Sigmoid colon (tissue), 7 donors: ENCODE measurements around the gene CD300A. TPM values are rescaled to one million over a fixed set of nuclear protein-coding genes. Genes with fewer than 3 reads are reported as not detected.

Source experiments
- DNase-seq: peaks from one replicate; pipeline ENCODE4 v3.0.0-alpha.2; 2019
- H3K27ac ChIP-seq, 4 donors: fragments of 200-600 bp; sonication (generic); one replicate each; pipeline ENCODE4 v1.5.1; 2016 to 2019; ENCODE audit warnings: mild to moderate bottlenecking in 1 of 4
- H3K27me3 ChIP-seq, 3 donors: fragments of 200-600 bp; sonication (generic); one replicate each; pipeline ENCODE4 v1.5.1; 2019; ENCODE audit warnings: mild to moderate bottlenecking in 1 of 3
- H3K36me3 ChIP-seq, 4 donors: fragments of 200-600 bp; sonication (generic); one replicate each; pipeline ENCODE4 v1.5.1; 2016 to 2019
- H3K4me1 ChIP-seq, 4 donors: fragments of 200-600 bp; sonication (generic); one replicate each; pipeline ENCODE4 v1.5.1; 2017 to 2019
- H3K4me3 ChIP-seq, 4 donors: fragments of 200-600 bp; sonication (generic); one replicate each; pipeline ENCODE4 v1.5.1; 2017 to 2019; ENCODE audit warnings: mild to moderate bottlenecking in 2 of 4, moderate library complexity in 1 of 4
- H3K9me3 ChIP-seq, 4 donors: fragments of 200-600 bp in 3 of 4; sonication (generic) in 3 of 4; one replicate each; pipeline versions ENCODE4 v1.5.1 to v1.6.1; 2013 to 2019
- EP300 ChIP-seq, 4 donors: sonication (generic); formaldehyde crosslinking; IDR thresholded peaks; one replicate each; pipeline ENCODE4 v1.6.1; 2017; ENCODE audit warnings: antibody characterized with exemption in 4 of 4
- POLR2A ChIP-seq, 2 donors: fragments of 450-650 bp; IDR thresholded peaks; one replicate each; pipeline ENCODE4 v1.6.1; 2016; ENCODE audit warnings: antibody characterized with exemption in 2 of 2, mild to moderate bottlenecking in 2 of 2, moderate library complexity in 2 of 2
- POLR2AphosphoS5 ChIP-seq, 4 donors: sonication (generic); formaldehyde crosslinking; IDR thresholded peaks; one replicate each; pipeline ENCODE4 v1.6.1; 2017; ENCODE audit warnings: antibody characterized with exemption in 4 of 4
- WGBS, 2 donors: extraction: QIAGEN DNeasy Blood & Tissue Kit; methylation state at CpG; one replicate each; pipeline ENCODE4 v1.1.7; 2013; 5-methylcytosine and 5-hydroxymethylcytosine counted together
- intact Hi-C: fragments of 100-400 bp; cut with DNase I; formaldehyde crosslinking; loops from one replicate; pipeline ENCODE4 v1.15.1; 2023
- polyA plus RNA-seq, 3 donors: library from polyadenylated mRNA; stranded (reverse); fragments of 200-250 nt; gene quantifications; one replicate each; pipeline ENCODE4 v1.2.3, GENCODE V29; 2013
- total RNA-seq, 4 donors: library from RNA; depleted of rRNA; stranded (reverse); fragments of >200 nt; gene quantifications; one replicate each; pipeline ENCODE4 v1.1.0, GENCODE V29; 2016
- TF ChIP-seq, protein P1 (sequence below), 4 experiments: fragments of 450-650 bp in 3 of 4; fragments of 200-600 bp in 1 of 4; IDR thresholded peaks; one replicate each; pipeline ENCODE4 v1.5.1; 2016 to 2019; ENCODE audit warnings: antibody characterized with exemption in 4 of 4, mild to moderate bottlenecking in 3 of 4, moderate library complexity in 2 of 4
- donor health status: healthy with polysubstance abuse.
- donor health status: Bipolar disorder and iron deficiency.
- donor health status: healthy.

CD300A gene
- total and polyA plus RNA-seq, 7 donors: 2.9 to 33.5 (median 4.8) TPM

GRCh38 chr17:74458835-74459234 lies 7.6 kb upstream of the CD300A start:
- intact Hi-C loops: loop anchor here (5.0 kb wide), 1 partner anchor 257 kb away; the partner anchor contains the start of gene RPL38
- H3K9me3 ChIP-seq: no peaks in the 10 kb centered on the region
- WGBS, 2 donors: 52 to 84% methylated on average over 3 of the region's 3 CpGs
- TF ChIP-seq, protein P1, sequence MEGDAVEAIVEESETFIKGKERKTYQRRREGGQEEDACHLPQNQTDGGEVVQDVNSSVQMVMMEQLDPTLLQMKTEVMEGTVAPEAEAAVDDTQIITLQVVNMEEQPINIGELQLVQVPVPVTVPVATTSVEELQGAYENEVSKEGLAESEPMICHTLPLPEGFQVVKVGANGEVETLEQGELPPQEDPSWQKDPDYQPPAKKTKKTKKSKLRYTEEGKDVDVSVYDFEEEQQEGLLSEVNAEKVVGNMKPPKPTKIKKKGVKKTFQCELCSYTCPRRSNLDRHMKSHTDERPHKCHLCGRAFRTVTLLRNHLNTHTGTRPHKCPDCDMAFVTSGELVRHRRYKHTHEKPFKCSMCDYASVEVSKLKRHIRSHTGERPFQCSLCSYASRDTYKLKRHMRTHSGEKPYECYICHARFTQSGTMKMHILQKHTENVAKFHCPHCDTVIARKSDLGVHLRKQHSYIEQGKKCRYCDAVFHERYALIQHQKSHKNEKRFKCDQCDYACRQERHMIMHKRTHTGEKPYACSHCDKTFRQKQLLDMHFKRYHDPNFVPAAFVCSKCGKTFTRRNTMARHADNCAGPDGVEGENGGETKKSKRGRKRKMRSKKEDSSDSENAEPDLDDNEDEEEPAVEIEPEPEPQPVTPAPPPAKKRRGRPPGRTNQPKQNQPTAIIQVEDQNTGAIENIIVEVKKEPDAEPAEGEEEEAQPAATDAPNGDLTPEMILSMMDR (IDR thresholded peaks at IDR 0.05): no peak
- TF ChIP-seq EP300 (IDR thresholded peaks at IDR 0.05) (no peak), POLR2A (IDR thresholded peaks at IDR 0.05) (no peak), POLR2AphosphoS5 (IDR thresholded peaks at IDR 0.05) (no peak)
- peaks cover 0 to 7% (median 0%) of the 10 kb centered on the region in 3 donors for H3K27me3 ChIP-seq
- no peaks in the 10 kb centered on the region for H3K36me3 ChIP-seq
- H3K27ac ChIP-seq: no peak overlapping the region
- peaks cover 0 to 20% (median 15%) of the 10 kb centered on the region in 4 donors for H3K4me1 ChIP-seq
- H3K4me3 ChIP-seq: no peak overlapping the region
- DNase-seq: no peak

- TF ChIP-seq, protein P1 (IDR thresholded peaks at IDR 0.05): no peak
- TF ChIP-seq POLR2AphosphoS5 (IDR thresholded peaks at IDR 0.05) (no peak), EP300 (IDR thresholded peaks at IDR 0.05) (no peak)
- no peak overlapping the region for H3K4me3 ChIP-seq
These were observed 6.8 kb upstream of the CD300A start for GRCh38 chr17:74459622-74460021.

GRCh38 chr17:74460241-74460640 lies 6.2 kb upstream of the CD300A start:
- peaks cover 0 to 10% (median 6%) of the 10 kb centered on the region in 4 donors for H3K4me1 ChIP-seq
- 83 to 89% methylated on average over 2 of the region's 2 CpGs for WGBS, 2 donors
- H3K27me3 ChIP-seq: peaks cover 0 to 7% (median 0%) of the 10 kb centered on the region in 3 donors
- H3K36me3 ChIP-seq: no peaks in the 10 kb centered on the region
- TF ChIP-seq, protein P1 (IDR thresholded peaks at IDR 0.05): no peak
- TF ChIP-seq POLR2A (IDR thresholded peaks at IDR 0.05): no peak
- H3K4me3 ChIP-seq: no peak overlapping the region
- DNase-seq: no peak
- H3K9me3 ChIP-seq: no peaks in the 10 kb centered on the region
- intact Hi-C loops: no loop called here
- H3K27ac ChIP-seq: no peak overlapping the region

More at GRCh38 chr17:74459622-74460021, 6.8 kb upstream of the CD300A start:
- intact Hi-C loops: loop anchor here (5.0 kb wide), 1 partner anchor 257 kb away; the partner anchor contains the start of gene RPL38
- H3K27me3 ChIP-seq: peaks cover 0 to 7% (median 0%) of the 10 kb centered on the region in 3 donors
- H3K36me3 ChIP-seq: no peaks in the 10 kb centered on the region
- no peaks in the 10 kb centered on the region for H3K9me3 ChIP-seq
- no peak for DNase-seq
- 80 to 85% methylated on average over 7 of the region's 7 CpGs for WGBS, 2 donors
- H3K27ac ChIP-seq: no peak overlapping the region
- peaks cover 0 to 14% (median 9%) of the 10 kb centered on the region in 4 donors for H3K4me1 ChIP-seq

GRCh38 chr17:74460996-74461395 lies 5.4 kb upstream of the CD300A start:
- Histone ChIP-seq H3K27ac (no peak overlapping the region), H3K9me3 (no peaks in the 10 kb centered on the region), H3K36me3 (no peaks in the 10 kb centered on the region), H3K4me1 (peaks cover 0 to 10% (median 6%) of the 10 kb centered on the region in 4 donors), H3K27me3 (peaks cover 0 to 14% (median 7%) of the 10 kb centered on the region in 3 donors), H3K4me3 (no peak overlapping the region)
- TF ChIP-seq, protein P1 (IDR thresholded peaks at IDR 0.05): no peak
- no peak for TF ChIP-seq POLR2A (IDR thresholded peaks at IDR 0.05)
- no peak for TF ChIP-seq EP300 (IDR thresholded peaks at IDR 0.05)
- TF ChIP-seq POLR2AphosphoS5 (IDR thresholded peaks at IDR 0.05): no peak
- no peak for DNase-seq
- 94% methylated on average over 7 of the region's 7 CpGs for WGBS, 2 donors
- intact Hi-C loops: no loop called here

GRCh38 chr17:74461611-74462010 lies 4.8 kb upstream of the CD300A start:
- peaks cover 0 to 11% (median 6%) of the 10 kb centered on the region in 4 donors for H3K4me1 ChIP-seq
- no peaks in the 10 kb centered on the region for H3K36me3 ChIP-seq
- TF ChIP-seq, protein P1 (IDR thresholded peaks at IDR 0.05): no peak
- no peak for TF ChIP-seq EP300 (IDR thresholded peaks at IDR 0.05)
- TF ChIP-seq POLR2A (IDR thresholded peaks at IDR 0.05): no peak
- TF ChIP-seq POLR2AphosphoS5 (IDR thresholded peaks at IDR 0.05): no peak
- no peaks in the 10 kb centered on the region for H3K9me3 ChIP-seq
- intact Hi-C loops: no loop called here
- no peak overlapping the region for H3K27ac ChIP-seq
- WGBS, 2 donors: 83 to 84% methylated on average over 10 of the region's 10 CpGs
- peaks cover 0 to 20% (median 13%) of the 10 kb centered on the region in 3 donors for H3K27me3 ChIP-seq
- DNase-seq: no peak
- no peak overlapping the region for H3K4me3 ChIP-seq
